Measurements from ENCODE around the gene UCN.

Gene UCN

GRCh38 chr2:27261241-27261925 is 46.9 kb downstream of the UCN start:
- no peak for DNase-seq (ENCODE audit: low read depth, low spot score)

GRCh38 chr2:27258051-27258450 is 50.2 kb downstream of the UCN start:
- DNase-seq (ENCODE audit: low read depth, low spot score): no peak

Measured in iPS DF 19.7 (cell line).